Measurements from ENCODE around the gene MFRP.
A peak's percentile ranks its signal among the peaks of the same experiment; 100 is the strongest.

MFRP gene

DNA sequence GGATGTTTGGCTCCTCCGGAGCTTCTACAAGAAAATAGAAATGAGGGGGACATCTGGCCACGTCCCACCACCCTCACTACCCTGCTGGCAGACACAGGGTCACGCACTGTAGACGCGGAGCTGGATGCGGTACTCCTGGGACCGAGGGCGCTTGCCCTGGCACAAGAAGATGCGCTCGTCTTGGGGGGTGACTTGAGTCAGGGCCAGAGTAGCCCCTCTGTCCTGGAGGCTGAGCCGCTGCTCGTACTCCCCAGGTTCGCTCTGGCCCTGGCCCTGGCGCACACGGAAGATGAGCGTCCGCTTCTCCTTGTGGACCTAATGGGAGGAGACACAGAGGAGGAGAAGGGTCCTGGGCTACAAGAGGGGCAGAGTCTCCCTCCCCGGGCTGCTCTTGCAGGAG lies 31.8 kb downstream of the MFRP start:
- no peak for DNase-seq (ENCODE audit: low read depth)
- H3K4me3 ChIP-seq (ENCODE audit: low read depth, low read length): no peak overlapping the region
- TF ChIP-seq, protein P1, sequence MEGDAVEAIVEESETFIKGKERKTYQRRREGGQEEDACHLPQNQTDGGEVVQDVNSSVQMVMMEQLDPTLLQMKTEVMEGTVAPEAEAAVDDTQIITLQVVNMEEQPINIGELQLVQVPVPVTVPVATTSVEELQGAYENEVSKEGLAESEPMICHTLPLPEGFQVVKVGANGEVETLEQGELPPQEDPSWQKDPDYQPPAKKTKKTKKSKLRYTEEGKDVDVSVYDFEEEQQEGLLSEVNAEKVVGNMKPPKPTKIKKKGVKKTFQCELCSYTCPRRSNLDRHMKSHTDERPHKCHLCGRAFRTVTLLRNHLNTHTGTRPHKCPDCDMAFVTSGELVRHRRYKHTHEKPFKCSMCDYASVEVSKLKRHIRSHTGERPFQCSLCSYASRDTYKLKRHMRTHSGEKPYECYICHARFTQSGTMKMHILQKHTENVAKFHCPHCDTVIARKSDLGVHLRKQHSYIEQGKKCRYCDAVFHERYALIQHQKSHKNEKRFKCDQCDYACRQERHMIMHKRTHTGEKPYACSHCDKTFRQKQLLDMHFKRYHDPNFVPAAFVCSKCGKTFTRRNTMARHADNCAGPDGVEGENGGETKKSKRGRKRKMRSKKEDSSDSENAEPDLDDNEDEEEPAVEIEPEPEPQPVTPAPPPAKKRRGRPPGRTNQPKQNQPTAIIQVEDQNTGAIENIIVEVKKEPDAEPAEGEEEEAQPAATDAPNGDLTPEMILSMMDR (conservative IDR thresholded peaks at IDR 0.05; ENCODE audit: low read depth, low read length): no peak

DNA sequence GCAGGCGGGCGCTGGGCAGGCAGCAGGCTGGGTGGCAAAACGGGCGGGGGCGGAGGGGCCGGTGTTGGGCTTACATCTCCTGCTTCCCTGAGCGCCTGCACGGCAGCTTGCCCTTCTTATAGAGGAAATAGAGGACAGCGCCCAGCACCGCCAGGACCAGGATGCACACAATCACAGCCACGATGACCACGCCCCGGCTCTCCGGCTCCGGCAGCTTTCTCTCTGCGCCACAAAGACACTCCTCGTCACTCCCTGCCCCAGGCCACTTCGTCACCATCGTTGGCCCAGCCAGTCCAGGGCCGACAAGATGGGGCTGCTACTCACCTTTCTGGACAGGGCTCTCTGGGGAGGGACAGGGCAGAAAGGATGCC lies 35.8 kb downstream of the MFRP start:
- TF ChIP-seq, protein P1 (conservative IDR thresholded peaks at IDR 0.05; ENCODE audit: low read depth, low read length): no peak
- H3K4me3 ChIP-seq (ENCODE audit: low read depth, low read length): no peak overlapping the region
- no peak for DNase-seq (ENCODE audit: low read depth)

DNA sequence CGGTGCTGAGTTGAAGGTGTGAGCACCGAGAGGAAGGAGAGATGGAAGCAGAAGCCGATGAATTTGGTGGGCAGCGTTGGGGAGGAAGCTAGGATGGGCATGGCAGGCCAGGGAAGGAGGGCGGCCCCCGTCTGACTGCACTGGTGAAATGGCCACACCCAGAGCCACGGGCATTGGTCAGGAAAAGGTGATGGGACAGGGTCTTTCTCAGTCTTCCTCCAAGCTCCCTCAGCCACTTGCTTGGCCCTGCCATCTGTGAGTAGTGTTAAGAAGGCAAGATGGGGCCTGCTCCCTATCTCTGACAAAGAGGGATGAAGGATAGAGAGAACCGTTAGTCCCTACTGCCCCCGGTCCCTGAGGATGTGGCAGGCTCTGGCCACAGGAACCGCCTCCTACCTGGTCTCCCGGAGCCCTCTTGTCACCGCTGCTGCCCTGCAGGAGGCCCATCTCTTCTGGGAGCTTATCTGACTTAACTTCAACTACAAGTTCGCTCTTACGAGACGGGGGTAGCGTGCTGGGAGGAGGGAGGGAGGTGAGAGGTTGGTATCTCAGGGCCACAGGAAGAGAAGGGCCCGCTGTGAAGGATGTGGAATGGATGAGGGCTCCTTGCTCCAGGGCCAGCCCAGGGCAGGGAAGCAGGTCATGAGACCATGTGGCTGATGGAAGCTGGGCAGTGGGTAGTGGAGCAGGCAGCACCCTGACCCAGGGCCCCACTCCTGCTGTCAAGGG lies 36.4 kb downstream of the MFRP start:
- H3K4me3 ChIP-seq (ENCODE audit: low read depth, low read length): no peak overlapping the region
- DNase-seq (ENCODE audit: low read depth): no peak
- TF ChIP-seq, protein P1 (conservative IDR thresholded peaks at IDR 0.05; ENCODE audit: low read depth, low read length): no peak

DNA sequence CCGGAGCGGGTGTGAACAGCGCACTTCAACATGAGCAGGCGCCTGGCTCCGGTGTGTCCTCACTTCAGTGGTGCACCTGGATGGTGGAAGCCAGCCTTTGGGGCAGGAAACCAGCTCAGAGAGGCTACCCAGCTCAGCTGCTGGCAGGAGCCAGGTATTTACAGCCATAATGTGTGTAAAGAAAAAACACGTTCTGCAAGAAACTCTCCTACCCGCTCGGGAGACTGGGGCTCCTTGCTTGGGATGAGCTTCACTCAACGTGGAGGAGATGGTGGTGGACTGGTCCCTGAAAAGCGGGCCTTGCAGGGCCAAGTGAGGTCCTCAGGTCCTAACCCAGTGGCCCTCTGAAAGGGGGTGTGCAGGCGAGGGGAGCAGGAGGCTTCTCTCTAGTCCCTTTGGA lies 37.1 kb downstream of the MFRP start:
- DNase-seq (ENCODE audit: low read depth): no peak
- no peak overlapping the region for H3K4me3 ChIP-seq (ENCODE audit: low read depth, low read length)
- TF ChIP-seq, protein P1 (conservative IDR thresholded peaks at IDR 0.05; ENCODE audit: low read depth, low read length): no peak

DNA sequence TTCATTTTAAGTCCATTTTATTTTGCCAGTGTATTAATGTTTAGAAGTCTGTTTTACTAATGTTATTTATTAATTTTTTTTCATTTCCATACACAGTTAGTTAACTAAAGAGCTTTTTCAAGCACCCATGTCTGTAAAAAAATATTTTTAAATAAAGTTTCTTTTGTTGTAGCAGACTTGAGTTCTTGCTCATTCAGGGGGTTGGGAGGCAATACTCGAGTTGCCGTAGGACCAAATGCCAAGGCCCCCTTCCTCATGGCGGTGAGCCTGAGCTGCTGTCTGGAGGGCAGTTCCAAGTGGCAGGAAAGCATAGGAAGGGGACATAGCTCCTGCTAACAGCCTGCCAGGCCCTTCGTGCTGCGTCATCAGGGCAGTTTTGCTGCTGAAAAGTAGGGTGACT lies 38.5 kb downstream of the MFRP start:
- TF ChIP-seq, protein P1 (conservative IDR thresholded peaks at IDR 0.05; ENCODE audit: low read depth, low read length): no peak
- no peak for DNase-seq (ENCODE audit: low read depth)
- no peak overlapping the region for H3K4me3 ChIP-seq (ENCODE audit: low read depth, low read length)

DNA sequence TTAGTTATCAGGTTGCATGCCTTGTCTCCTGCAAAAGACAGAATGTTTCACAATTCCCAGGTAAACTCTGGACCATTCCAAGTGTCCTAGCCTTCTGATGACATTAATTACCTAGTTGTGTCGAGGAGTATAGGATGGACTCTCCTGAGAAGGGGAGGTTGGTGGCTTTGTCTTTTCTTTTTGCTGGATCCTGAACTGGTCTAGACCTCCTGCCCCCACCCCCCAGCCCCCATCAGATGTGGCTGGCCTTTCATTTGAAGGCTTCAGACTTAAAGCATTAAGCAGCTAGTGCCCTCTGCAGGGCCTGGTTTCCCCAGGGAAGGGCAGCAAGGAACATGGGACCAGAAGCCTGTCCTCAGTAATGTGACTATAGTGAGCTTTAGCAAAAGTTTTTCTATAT lies 39.3 kb downstream of the MFRP start:
- TF ChIP-seq, protein P1 (conservative IDR thresholded peaks at IDR 0.05; ENCODE audit: low read depth, low read length): peak; percentile 24
- no peak for DNase-seq (ENCODE audit: low read depth)
- no peak overlapping the region for H3K4me3 ChIP-seq (ENCODE audit: low read depth, low read length)

DNA sequence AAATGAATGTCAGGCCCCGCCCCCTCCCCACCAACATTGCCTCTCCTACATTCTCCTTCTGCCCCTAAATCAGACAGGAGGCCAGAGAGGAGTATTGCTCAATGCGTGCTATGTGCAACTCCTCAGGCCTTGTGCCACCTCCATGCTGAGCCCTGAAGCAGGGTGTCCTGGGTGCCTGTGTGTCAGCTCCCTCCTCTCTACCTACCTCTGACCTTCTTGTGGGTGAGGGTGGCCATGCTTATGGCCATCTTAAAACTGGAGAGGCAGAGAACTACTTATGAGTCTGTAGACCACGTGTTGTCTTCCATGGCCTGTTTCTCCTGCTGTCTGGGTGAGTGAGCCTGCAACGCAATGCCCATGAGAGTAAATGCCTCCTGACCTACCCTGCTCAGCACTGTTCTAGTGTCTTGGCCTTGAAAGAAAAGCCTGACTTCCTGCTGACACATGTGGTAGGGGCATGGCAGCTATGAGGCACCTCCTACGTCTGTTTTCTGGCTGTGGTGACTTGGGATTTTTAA lies 40.1 kb downstream of the MFRP start:
- peak; percentile 80 for DNase-seq (ENCODE audit: low read depth)
- TF ChIP-seq, protein P1 (conservative IDR thresholded peaks at IDR 0.05; ENCODE audit: low read depth, low read length): no peak
- H3K4me3 ChIP-seq (ENCODE audit: low read depth, low read length): no peak overlapping the region
